ENCODE measurements around the gene ABRAXAS1. TPM values are rescaled to one million over a fixed set of nuclear protein-coding genes. Genes with fewer than 3 reads are reported as not detected.

The ABRAXAS1 gene
- total and polyA plus RNA-seq, 2 of the 13 experiments (the other 11 are each of a cell fraction or from before 2014, with no cell fraction given), result 14.1 to 14.7 TPM

GRCh38 chr4:83484500-83485461, at the start of gene ABRAXAS1 (continued):
- TF ChIP-seq HMGA1 (CRISPR knock-in tag; conservative IDR thresholded peaks at IDR 0.05) (no peak), HOXA9 (CRISPR knock-in tag; IDR thresholded peaks at IDR 0.05; ENCODE audit: borderline replicate concordance) (peak; percentile 58), ZBTB42 (CRISPR knock-in tag; IDR thresholded peaks at IDR 0.05) (peak; percentile 70; the same call in 1 of the 2 replicates), ZNF124 (CRISPR knock-in tag; IDR thresholded peaks at IDR 0.05) (0 out of 2 replicates have a peak, but pooled peaks have one; percentile 33), ZNF207 (IDR thresholded peaks at IDR 0.05; ENCODE audit: borderline replicate concordance) (no peak), NFKB2 (CRISPR knock-in tag; IDR thresholded peaks at IDR 0.05; ENCODE audit: borderline replicate concordance) (peak; percentile 95), NR2F2 (IDR thresholded peaks at IDR 0.05; ENCODE audit: borderline replicate concordance, low read depth) (no peak), ZNF20 (CRISPR knock-in tag; IDR thresholded peaks at IDR 0.05) (no peak), SP4 (CRISPR knock-in tag; IDR thresholded peaks at IDR 0.05) (peak; percentile 87; the same call in 1 of the 2 replicates), ZNF496 (CRISPR knock-in tag; IDR thresholded peaks at IDR 0.05; ENCODE audit: insufficient replicate concordance) (no peak), ZNF225 (CRISPR knock-in tag; IDR thresholded peaks at IDR 0.05) (peak; percentile 85; the same call in 1 of the 2 replicates), HHEX (CRISPR knock-in tag; IDR thresholded peaks at IDR 0.05) (no peak), ZNF550 (CRISPR knock-in tag; IDR thresholded peaks at IDR 0.05; ENCODE audit: borderline replicate concordance) (no peak), TBL1XR1 (IDR thresholded peaks at IDR 0.05; ENCODE audit: borderline replicate concordance, low read length, partially characterized antibody) (no peak), ZNF768 (CRISPR knock-in tag; IDR thresholded peaks at IDR 0.05) (peak; percentile 59; the same call in 1 of the 2 replicates), ZNF280B (CRISPR knock-in tag; IDR thresholded peaks at IDR 0.05; ENCODE audit: borderline replicate concordance) (peak; percentile 91), ZNF747 (CRISPR knock-in tag; IDR thresholded peaks at IDR 0.05; ENCODE audit: borderline replicate concordance) (peak; percentile 85; the same call in 1 of the 2 replicates), GPBP1L1 (CRISPR knock-in tag; IDR thresholded peaks at IDR 0.05) (no peak), TRIM24 (CRISPR knock-in tag; IDR thresholded peaks at IDR 0.05) (no peak)
- TF ChIP-seq, protein P1, sequence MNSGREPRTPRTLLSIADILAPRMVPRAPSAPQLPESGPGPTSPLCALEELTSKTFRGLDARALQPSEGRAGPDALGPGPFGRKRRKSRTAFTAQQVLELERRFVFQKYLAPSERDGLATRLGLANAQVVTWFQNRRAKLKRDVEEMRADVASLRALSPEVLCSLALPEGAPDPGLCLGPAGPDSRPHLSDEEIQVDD (CRISPR knock-in tag; IDR thresholded peaks at IDR 0.05; ENCODE audit: borderline replicate concordance), result peak; percentile 83; the same call in 1 of the 2 replicates
- TF ChIP-seq, protein P2, sequence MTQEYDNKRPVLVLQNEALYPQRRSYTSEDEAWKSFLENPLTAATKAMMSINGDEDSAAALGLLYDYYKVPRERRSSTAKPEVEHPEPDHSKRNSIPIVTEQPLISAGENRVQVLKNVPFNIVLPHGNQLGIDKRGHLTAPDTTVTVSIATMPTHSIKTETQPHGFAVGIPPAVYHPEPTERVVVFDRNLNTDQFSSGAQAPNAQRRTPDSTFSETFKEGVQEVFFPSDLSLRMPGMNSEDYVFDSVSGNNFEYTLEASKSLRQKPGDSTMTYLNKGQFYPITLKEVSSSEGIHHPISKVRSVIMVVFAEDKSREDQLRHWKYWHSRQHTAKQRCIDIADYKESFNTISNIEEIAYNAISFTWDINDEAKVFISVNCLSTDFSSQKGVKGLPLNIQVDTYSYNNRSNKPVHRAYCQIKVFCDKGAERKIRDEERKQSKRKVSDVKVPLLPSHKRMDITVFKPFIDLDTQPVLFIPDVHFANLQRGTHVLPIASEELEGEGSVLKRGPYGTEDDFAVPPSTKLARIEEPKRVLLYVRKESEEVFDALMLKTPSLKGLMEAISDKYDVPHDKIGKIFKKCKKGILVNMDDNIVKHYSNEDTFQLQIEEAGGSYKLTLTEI (CRISPR knock-in tag; conservative IDR thresholded peaks at IDR 0.05), result no peak
- TF ChIP-seq, protein P3, sequence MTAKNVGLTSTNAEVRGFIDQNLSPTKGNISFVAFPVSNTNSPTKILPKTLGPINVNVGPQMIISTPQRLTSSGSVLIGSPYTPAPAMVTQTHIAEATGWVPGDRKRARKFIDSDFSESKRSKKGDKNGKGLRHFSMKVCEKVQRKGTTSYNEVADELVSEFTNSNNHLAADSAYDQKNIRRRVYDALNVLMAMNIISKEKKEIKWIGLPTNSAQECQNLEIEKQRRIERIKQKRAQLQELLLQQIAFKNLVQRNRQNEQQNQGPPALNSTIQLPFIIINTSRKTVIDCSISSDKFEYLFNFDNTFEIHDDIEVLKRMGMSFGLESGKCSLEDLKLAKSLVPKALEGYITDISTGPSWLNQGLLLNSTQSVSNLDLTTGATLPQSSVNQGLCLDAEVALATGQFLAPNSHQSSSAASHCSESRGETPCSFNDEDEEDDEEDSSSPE (CRISPR knock-in tag; IDR thresholded peaks at IDR 0.05), result peak; percentile 79

All from HepG2 (cell line).